HG03095 (cell line): Measurements from ENCODE around the gene MTOR.
"Not testable (repeated sequence)": the region's sequence is repeated elsewhere in the genome, so short reads cannot be mapped to it uniquely, and the experiment has no call there.

Experiments
- ATAC-seq: cut with Tn5 transposase; IDR thresholded peaks from one replicate; pipeline ENCODE4 v1.9.1; 2021; ENCODE audit warnings: moderate library complexity; ENCODE audit not compliant: unreplicated experiment

MTOR gene

GRCh38 chr1:11281518-11282331, 19.4 kb upstream of the MTOR start:
- ATAC-seq = no peak

- ATAC-seq = peak; percentile 53
Observed at GRCh38 chr1:11280719-11281376, 18.5 kb upstream of the MTOR start.

GRCh38 chr1:11279630-11280029, 17.3 kb upstream of the MTOR start:
- no peak for ATAC-seq

GRCh38 chr1:11279152-11279551, 16.8 kb upstream of the MTOR start:
- ATAC-seq = no peak

- peak; percentile 26 for ATAC-seq
Observed at GRCh38 chr1:11273595-11274234, 11.4 kb upstream of the MTOR start.

GRCh38 chr1:11272832-11273594, 10.7 kb upstream of the MTOR start, which contains the start of gene UBIAD1:
Gene UBIAD1, plus strand, starts transcription at chr1:11273198. Its CDS starts 334 bp downstream, at chr1:11273532.
- peak; percentile 75 for ATAC-seq

- no peak for ATAC-seq
Observed at GRCh38 chr1:11272544-11272831, 10.1 kb upstream of the MTOR start.

GRCh38 chr1:11267350-11268337, 5.3 kb upstream of the MTOR start:
- not testable (repeated sequence) for ATAC-seq

- ATAC-seq = no peak
Observed at GRCh38 chr1:11266268-11267074, 4.1 kb upstream of the MTOR start.

- no peak for ATAC-seq
Observed at GRCh38 chr1:11256299-11256698, 6.1 kb downstream of the MTOR start.

GRCh38 chr1:11253226-11253625, 9.1 kb downstream of the MTOR start:
- no peak for ATAC-seq

GRCh38 chr1:11252538-11252937, 9.8 kb downstream of the MTOR start:
- ATAC-seq = no peak

GRCh38 chr1:11248169-11248568, 14.2 kb downstream of the MTOR start:
- no peak for ATAC-seq

- ATAC-seq = no peak
Observed at GRCh38 chr1:11245904-11246719, 16.2 kb downstream of the MTOR start.

- no peak for ATAC-seq
Observed at GRCh38 chr1:11245248-11245647, 17.1 kb downstream of the MTOR start.

GRCh38 chr1:11238311-11238710, 24.0 kb downstream of the MTOR start:
- no peak for ATAC-seq

GRCh38 chr1:11237356-11237755, 25.0 kb downstream of the MTOR start:
- no peak for ATAC-seq

GRCh38 chr1:11233208-11233607, 29.1 kb downstream of the MTOR start:
- no peak for ATAC-seq
